GM12865 (cell line): ENCODE measurements around the gene CNR1.

ENCODE experiments used
- DNase-seq: peaks from one replicate; pipeline ENCODE4 v3.0.0; 2010; ENCODE audit warnings: low read depth
- H3K4me3 ChIP-seq: 2 replicates; pipeline ENCODE4 v1.5.1; 2011; ENCODE audit warnings: mild to moderate bottlenecking, low read depth, low read length, control low read depth
- TF ChIP-seq, protein P1 (sequence below): IDR thresholded peaks from 2 replicates; pipeline ENCODE4 v1.5.1; 2011; ENCODE audit warnings: low read length, control low read depth, low read depth, inconsistent platforms; ENCODE audit not compliant: insufficient read depth; ENCODE audit errors: missing control alignments

The CNR1 gene

DNA sequence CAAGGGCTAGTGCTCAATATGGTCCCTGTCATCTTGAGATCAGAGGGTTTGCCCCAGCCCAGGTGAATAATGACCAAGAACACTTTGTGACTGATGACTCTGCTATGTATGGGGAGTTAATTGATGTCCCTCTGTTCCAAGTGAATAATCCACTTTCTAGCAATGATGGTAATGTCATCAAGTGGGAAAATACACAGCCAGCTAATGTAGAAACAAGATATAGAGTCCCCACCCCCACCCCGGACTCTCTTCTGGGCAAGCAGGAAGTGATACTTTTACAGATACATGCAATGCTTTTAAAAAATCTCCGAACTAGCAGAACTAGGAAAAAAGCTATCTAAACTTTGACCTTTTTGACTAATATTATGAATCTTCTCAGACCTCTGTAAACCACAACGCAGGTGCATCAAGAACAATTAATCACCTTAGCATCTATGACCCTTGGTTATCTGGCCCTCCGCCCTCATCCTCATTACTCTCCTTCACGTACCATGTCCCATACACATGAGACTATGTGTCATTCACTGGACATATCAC, 30.5 kb downstream of the CNR1 start:
- DNase-seq = peak; percentile 70
- H3K4me3 ChIP-seq = no peak overlapping the region
- TF ChIP-seq, protein P1, sequence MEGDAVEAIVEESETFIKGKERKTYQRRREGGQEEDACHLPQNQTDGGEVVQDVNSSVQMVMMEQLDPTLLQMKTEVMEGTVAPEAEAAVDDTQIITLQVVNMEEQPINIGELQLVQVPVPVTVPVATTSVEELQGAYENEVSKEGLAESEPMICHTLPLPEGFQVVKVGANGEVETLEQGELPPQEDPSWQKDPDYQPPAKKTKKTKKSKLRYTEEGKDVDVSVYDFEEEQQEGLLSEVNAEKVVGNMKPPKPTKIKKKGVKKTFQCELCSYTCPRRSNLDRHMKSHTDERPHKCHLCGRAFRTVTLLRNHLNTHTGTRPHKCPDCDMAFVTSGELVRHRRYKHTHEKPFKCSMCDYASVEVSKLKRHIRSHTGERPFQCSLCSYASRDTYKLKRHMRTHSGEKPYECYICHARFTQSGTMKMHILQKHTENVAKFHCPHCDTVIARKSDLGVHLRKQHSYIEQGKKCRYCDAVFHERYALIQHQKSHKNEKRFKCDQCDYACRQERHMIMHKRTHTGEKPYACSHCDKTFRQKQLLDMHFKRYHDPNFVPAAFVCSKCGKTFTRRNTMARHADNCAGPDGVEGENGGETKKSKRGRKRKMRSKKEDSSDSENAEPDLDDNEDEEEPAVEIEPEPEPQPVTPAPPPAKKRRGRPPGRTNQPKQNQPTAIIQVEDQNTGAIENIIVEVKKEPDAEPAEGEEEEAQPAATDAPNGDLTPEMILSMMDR = no peak

DNA sequence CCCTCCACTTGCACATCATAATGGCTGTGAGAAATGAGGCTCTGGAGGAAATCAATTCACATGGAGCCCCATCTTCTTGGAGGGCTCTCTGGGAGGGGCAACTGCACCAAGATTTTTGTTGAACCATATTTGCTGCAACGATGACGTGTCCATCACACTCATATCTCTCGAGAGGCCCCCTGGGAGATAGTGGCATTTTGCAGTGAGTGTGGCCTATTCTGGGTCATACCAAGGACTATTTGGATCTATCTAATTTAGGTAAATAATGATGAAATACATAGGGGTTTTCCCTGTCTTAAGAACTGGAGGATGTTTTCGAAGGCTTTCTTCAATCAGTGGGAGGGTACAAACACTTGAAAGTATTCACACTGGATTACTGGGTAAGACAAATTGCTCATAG, 31.6 kb downstream of the CNR1 start:
- TF ChIP-seq, protein P1 = no peak
- H3K4me3 ChIP-seq = no peak overlapping the region
- peak; percentile 24 for DNase-seq

DNA sequence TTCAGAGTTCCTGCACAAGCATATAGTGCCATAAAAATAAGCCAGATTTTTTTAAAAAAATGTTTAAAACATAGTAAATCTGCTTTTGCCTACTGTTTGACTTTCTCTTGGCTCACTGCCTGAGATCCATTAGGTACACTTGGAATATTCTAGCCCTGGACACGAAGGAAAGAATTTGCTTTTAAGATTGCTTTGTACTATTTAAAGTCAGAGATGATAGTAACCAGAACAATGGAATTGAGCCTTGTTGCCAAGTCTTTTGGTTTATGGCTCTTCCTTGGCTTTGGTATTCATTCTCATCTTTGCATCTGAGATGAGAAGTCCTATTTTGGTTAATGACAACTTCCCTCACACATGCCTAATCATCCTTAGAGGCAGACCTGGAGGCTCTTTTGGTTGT, 32.4 kb downstream of the CNR1 start:
- no peak for DNase-seq
- H3K4me3 ChIP-seq = no peak overlapping the region
- TF ChIP-seq, protein P1 = no peak

GRCh38 chr6:88124925-88125557, 41.1 kb downstream of the CNR1 start:
- TF ChIP-seq, protein P1 = no peak
- no peak for DNase-seq
- H3K4me3 ChIP-seq = no peak overlapping the region

- no peak for DNase-seq
- TF ChIP-seq, protein P1 = no peak
- no peak overlapping the region for H3K4me3 ChIP-seq
Observed at GRCh38 chr6:88120635-88121034, 45.5 kb downstream of the CNR1 start.

DNA sequence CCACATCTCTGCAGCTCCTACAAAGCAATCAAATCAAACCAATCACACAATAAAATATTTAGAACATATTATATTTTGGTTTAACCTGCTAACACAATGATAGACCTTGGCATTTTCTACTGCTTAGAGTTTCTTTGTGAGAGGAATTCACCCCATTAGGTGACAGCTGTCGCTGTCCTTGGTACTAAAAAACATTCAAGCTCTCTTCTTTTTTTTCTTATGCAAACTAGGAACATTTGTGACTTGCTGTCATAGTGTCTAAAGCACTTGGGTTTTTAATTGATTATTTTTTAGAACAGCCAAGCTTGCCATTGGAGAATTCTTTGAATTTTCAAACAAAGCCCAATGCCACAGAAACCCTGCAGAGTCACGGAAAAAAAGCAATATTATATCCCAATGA, 46.4 kb downstream of the CNR1 start:
- DNase-seq = peak; percentile 35
- H3K4me3 ChIP-seq = no peak overlapping the region
- TF ChIP-seq, protein P1 = no peak

GRCh38 chr6:88116276-88116675, 49.9 kb downstream of the CNR1 start:
- TF ChIP-seq, protein P1 = no peak
- DNase-seq = no peak
- H3K4me3 ChIP-seq = no peak overlapping the region
